Measurements from ENCODE around the gene SLC38A11.

The SLC38A11 gene

GRCh38 chr2:164852086-164852485 lies 103.2 kb downstream of the SLC38A11 start:
- POLR2A ChIA-PET, result no interaction called here
- CTCF ChIA-PET, result interaction anchor here (3.4 kb wide), 1 partner anchor 10 kb away, joined by 15 read pairs; the partner anchor contains the start of gene COBLL1
- no peak for TF ChIP-seq CTCF (IDR thresholded peaks at IDR 0.05; ENCODE audit: insufficient read depth, low read length, missing control alignments)
- H3K4me3 ChIP-seq (ENCODE audit: low read depth, low read length), result no peak overlapping the region
- no peak for DNase-seq (ENCODE audit: low read depth, low spot score)

- no peak for TF ChIP-seq CTCF (IDR thresholded peaks at IDR 0.05; ENCODE audit: insufficient read depth, low read length, missing control alignments)
- no peak overlapping the region for H3K4me3 ChIP-seq (ENCODE audit: low read depth, low read length)
- ChIA-PET POLR2A (no interaction called here), CTCF (interaction anchor here (3.4 kb wide), 1 partner anchor 8 kb away, joined by 15 read pairs; the partner anchor contains the start of gene COBLL1)
- no peak for DNase-seq (ENCODE audit: low read depth, low spot score)
Measured at GRCh38 chr2:164850235-164850634, 105.1 kb downstream of the SLC38A11 start.

GRCh38 chr2:164849506-164849905 lies 105.8 kb downstream of the SLC38A11 start:
- H3K4me3 ChIP-seq (ENCODE audit: low read depth, low read length), result no peak overlapping the region
- ChIA-PET POLR2A (no interaction called here), CTCF (interaction anchor here (0.9 kb wide), 1 partner anchor 11 kb away, joined by 3 read pairs; no protein-coding TSS in a partner anchor)
- TF ChIP-seq CTCF (IDR thresholded peaks at IDR 0.05; ENCODE audit: insufficient read depth, low read length, missing control alignments), result no peak
- no peak for DNase-seq (ENCODE audit: low read depth, low spot score)

GRCh38 chr2:164847981-164848741 lies 107.2 kb downstream of the SLC38A11 start:
- CTCF ChIA-PET, result interaction anchor here (0.9 to 1.8 kb wide), 3 partner anchors 34 to 113 kb away, joined by 3 to 6 read pairs (median 4); no protein-coding TSS in a partner anchor
- TF ChIP-seq CTCF (IDR thresholded peaks at IDR 0.05; ENCODE audit: insufficient read depth, low read length, missing control alignments), result no peak
- no peak for DNase-seq (ENCODE audit: low read depth, low spot score)
- POLR2A ChIA-PET, result no interaction called here
- no peak overlapping the region for H3K4me3 ChIP-seq (ENCODE audit: low read depth, low read length)

GRCh38 chr2:164847291-164847690 lies 108.0 kb downstream of the SLC38A11 start:
- CTCF ChIA-PET, result interaction anchor here (0.9 to 1.8 kb wide), 3 partner anchors 35 to 112 kb away, joined by 3 to 6 read pairs (median 4); no protein-coding TSS in a partner anchor
- POLR2A ChIA-PET, result no interaction called here
- no peak for DNase-seq (ENCODE audit: low read depth, low spot score)
- no peak overlapping the region for H3K4me3 ChIP-seq (ENCODE audit: low read depth, low read length)
- TF ChIP-seq CTCF (IDR thresholded peaks at IDR 0.05; ENCODE audit: insufficient read depth, low read length, missing control alignments), result no peak

- DNase-seq (ENCODE audit: low read depth, low spot score), result no peak
- ChIA-PET CTCF (interaction anchor here (0.6 kb wide), 1 partner anchor 13 kb away, joined by 3 read pairs; no protein-coding TSS in a partner anchor), POLR2A (no interaction called here)
- TF ChIP-seq CTCF (IDR thresholded peaks at IDR 0.05; ENCODE audit: insufficient read depth, low read length, missing control alignments), result no peak
- no peak overlapping the region for H3K4me3 ChIP-seq (ENCODE audit: low read depth, low read length)
Measured at GRCh38 chr2:164846276-164846675, 109.0 kb downstream of the SLC38A11 start.
